GM19023 (cell line): ENCODE data around the gene RUNX1.
"Not testable (repeated sequence)": the region's sequence is repeated elsewhere in the genome, so short reads cannot be mapped to it uniquely, and the experiment has no call there.

Experiments used
- ATAC-seq: cut with Tn5 transposase; IDR thresholded peaks from one replicate; pipeline ENCODE4 v1.9.1; 2021; ENCODE audit warnings: mild to moderate bottlenecking, moderate library complexity; ENCODE audit not compliant: unreplicated experiment

RUNX1 gene

GRCh38 chr21:34951868-34952267, 97.2 kb downstream of the RUNX1 start:
- not testable (repeated sequence) for ATAC-seq

DNA sequence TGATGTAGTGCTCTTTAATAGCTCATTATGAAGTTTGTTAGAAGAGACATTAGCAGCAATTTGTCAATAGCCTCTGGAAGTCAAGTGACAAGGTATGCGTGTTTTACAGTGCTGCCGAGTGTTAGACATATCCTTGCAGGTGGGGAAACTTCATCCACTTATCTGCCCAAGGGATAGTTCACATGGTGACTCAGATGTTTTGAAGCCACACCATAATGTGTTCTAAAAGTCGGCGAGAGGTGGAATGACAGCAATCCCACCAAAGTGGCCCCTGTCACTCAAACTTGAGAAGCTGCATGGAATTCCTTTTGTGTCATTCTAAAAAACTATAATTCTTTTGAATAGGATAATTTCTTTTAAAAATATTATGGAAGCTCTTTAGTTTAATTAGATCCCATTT, 98.1 kb downstream of the RUNX1 start:
- ATAC-seq: no peak

DNA sequence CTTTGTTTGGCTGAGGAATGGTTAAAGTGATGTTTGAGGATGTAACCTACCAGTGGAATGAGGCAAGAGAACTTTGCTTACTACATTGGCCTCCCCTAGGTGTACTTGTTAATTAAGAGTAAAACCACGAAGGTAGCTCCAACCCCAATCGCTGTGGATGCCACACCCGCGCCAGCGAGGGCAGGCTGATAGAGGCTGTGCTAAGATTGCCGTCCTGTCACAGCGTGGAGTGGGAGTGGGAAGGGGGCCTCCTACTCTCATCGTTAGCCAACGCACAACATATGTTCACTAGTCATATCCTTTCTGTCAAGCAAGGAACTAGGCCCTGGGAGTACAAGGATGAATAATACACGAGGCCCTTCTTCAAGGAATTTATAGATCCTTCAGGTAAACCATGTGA, 99.6 kb downstream of the RUNX1 start:
- no peak for ATAC-seq

- no peak for ATAC-seq
Measured at GRCh38 chr21:34949030-34949429, 100.1 kb downstream of the RUNX1 start.

GRCh38 chr21:34948157-34948556, 100.9 kb downstream of the RUNX1 start:
- no peak for ATAC-seq

DNA sequence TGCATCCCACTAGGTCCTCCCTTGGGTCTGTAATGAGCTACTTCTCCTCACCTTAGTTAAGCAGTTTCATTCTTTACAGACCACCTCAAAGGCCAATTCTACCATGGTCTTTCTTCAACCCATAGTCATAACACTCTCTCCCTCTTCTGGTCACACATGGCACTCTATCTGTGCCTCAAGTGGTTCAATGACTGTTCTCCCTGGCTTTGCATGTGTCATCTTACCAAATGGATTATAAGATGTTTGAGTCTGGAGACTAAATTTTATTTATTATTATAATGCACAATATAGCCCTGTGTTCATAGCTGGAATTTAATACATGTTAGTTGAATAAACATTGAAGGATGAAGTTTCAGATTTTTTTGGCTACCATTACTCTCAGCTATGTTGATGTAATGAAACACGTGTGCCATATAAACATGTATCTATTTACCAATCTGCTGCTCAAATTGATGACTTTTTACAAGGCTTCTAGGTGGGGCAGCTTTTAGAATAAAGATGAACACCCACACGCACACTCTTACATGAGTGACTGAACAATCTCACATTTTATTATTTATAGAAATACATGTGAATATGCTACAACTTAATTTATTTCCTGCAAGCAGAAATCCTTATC, 102.1 kb downstream of the RUNX1 start:
- ATAC-seq: no peak

DNA sequence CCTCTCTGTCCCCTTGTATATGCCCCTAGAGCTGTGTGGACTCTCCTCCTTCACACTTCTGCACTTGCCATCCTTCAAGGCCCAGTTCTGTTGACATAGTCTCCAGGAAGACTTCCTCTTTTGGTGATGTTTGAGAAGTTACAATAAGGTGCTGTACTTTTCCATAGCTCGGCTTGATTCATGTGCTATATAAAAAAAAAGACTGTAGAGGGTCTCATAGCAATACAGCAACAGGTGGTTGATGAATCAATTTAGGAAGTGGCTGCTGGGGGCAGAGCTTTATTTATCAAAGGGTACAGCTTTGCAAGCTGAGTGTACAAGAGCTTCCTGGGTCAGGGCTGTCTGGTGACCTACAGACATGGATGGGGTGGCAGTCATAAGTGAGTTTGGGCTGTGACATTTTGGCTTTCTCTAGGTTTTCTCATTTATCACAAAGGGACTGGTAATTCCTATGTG, 102.7 kb downstream of the RUNX1 start:
- no peak for ATAC-seq

- no peak for ATAC-seq
Measured at GRCh38 chr21:34945288-34945687, 103.8 kb downstream of the RUNX1 start.

GRCh38 chr21:34944015-34944755, 104.9 kb downstream of the RUNX1 start:
- no peak for ATAC-seq

DNA sequence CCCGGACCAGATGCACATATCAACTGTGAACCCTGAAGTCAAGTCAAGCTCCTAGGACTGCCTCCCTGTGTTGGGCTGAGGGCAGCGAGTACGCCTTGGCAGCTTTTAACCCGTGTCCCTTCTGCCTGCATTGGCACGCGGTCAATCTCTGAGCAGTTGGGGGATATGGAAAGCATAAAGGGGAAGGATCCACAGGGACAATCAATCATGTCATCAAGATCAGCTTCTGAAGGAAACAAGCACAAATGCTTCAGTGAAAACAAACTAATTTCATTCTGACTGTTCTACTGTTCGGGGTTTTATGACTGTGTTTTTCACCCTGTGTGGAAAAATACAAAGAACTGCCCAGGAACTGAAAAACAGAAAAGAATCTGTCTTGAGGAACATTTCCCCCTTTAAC, 106.2 kb downstream of the RUNX1 start:
- ATAC-seq: no peak

DNA sequence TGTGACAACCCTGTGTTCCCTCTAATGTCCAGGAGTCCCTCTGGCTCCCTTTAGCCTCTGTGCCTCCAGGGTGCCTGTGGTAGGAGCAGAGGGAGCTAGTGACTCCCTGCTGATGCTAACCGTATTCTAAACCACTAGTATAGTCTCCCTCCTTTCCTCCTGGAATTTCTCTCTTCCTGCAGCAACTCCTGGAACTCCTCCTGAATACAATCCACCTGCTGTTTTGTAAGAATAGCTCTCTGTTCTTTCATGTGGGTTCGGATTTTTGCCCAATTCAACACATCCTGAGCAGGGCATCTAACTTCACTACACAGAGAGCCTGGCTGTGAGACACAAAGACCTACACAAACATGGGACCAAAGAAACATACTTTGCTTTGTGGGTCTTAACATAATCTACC, 107.9 kb downstream of the RUNX1 start:
- no peak for ATAC-seq

DNA sequence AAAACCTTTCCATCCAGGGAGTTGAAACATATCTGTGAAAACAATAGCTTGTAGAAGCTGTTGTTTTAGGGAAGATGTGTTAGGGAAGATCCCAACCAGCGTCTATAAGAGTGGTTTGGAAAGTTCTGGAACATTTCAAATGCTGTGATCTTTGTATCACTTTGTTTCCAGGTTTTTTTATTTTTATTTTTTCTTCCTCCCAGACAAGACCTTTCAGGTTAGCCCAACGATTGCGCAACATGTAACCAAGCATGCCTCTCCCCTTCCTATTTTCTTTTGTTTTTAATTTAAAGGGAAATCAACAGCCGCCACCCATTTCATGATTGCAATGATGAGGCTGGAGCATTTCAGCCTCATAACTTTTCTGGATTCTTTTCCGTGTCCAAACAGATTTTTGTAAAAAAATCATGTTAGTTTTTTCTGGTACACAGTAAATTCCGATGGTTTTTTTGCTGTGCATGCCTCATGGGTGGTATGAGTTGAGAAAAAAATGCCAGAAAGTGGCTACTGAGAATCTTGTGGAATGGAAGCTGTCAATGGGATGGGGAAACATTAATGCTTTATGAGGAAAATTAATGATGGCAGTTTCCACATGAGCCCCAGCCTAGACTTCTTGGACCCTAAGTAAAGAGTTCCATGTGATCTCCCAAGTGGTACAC, 109.3 kb downstream of the RUNX1 start:
- no peak for ATAC-seq

DNA sequence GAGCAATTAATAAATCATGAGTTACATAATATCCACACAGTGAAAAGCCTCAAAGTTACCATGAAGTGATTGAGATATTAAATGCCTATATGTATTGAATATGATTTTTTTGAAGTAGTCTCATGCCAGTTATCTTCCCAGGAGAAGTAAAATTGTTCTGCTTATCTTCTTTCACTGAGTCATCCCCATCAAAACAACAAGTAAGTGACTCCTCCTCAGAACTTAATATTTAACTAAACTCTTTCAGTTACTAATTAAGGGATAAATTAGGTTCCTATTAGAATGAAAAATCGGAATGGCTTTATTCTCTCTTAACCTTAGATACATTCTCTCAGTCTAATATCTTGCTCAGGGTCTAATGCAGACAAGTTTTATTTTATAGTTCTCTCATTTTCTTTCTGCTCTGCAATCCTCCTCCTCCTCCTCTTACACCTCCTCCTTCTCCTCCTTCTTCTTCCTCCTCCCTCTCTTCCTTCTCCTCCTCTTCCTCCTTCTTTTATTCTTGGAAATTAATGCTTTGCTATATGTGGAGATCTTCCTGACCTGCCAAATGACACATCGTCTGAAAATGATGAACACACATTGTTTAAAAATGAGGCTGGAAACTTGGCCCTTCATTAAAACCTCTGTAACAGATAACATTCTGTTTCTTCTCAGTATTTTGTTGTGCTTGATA, 110.9 kb downstream of the RUNX1 start:
- ATAC-seq: no peak

DNA sequence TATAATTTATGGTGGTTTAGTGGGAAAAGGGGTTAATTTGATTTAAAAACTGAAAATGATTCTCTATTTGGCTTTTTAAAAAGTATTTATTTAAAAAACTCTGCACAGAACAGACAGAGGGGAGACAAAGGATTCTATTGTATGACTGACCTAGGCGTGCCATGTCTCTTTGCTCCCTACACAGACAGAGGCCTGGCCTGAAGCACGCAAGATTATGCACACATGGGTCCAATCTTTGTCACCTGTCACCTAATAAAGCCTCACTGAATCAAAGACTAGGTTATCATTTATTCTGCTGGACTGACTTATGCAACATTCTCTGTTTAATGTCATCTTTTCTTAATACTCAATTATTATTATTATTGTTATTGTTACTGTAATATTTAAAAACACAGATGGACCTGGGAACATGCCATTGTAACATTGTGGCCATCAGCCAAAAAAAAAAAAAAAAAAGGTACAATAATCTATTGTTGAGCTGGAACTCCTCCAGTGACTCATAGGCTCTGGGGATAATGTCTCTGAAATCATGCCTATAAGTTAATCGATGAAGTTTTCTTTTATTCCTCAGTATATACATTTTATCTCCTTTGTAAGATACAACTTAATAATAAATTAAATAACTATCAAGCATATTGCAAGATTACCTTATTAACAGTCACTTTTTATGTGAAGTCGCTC, 112.1 kb downstream of the RUNX1 start:
- no peak for ATAC-seq

DNA sequence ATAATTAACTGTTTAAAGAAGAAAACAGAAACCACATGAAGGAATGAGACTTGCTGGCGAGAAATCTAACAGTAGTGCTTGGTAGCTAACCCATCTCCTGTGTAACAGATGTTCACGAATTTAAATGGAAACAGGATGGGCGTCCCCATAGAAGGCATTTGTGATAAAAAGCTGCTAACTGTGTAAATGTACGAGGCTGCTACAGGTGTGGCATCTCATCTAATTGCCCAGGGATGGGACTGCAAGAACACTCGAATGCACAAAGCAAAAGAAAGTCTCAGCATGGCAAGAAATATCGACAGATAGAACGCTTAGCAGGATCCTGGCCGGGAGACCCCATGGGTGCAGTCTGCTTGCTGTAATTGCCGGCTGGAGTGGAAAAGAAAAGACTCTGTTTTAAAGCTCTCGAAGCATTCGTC, 112.7 kb downstream of the RUNX1 start:
- ATAC-seq: no peak

DNA sequence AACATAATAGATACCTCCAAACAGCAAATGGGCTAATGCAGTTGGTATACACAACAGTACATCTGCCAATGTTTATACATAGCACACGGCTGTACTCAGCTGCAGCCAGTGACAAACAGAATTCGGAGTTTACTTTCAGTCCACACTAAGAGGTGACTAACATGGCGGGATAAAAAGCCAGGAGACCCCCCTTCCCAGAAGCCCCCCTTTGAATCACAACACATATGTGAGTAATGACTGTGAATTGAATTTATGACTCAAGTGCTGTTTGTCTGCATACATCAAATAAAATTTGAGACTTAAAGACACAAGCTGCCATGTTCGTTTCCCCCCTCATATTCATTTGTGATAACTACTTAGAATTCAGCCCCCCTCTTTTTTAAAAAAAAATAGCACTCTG, 113.2 kb downstream of the RUNX1 start:
- no peak for ATAC-seq

DNA sequence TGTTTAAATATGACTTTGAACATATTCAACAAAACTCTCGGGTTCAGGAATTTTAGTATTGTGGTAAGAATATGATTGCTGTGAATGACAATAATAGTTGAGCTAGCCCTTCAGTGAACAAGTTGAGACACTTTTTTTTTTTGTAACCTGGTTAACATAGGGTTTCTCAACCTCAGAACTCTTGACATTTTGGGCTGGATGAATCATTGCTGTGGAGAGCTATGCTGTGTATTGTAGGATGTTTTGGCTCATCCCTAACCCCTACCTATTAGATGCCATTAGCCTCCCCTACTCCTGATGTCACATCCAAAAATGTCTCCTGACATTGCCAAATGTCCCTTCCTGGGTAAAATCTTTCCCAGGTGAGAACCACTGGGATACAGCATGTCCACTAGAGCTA, 113.7 kb downstream of the RUNX1 start:
- ATAC-seq: no peak

DNA sequence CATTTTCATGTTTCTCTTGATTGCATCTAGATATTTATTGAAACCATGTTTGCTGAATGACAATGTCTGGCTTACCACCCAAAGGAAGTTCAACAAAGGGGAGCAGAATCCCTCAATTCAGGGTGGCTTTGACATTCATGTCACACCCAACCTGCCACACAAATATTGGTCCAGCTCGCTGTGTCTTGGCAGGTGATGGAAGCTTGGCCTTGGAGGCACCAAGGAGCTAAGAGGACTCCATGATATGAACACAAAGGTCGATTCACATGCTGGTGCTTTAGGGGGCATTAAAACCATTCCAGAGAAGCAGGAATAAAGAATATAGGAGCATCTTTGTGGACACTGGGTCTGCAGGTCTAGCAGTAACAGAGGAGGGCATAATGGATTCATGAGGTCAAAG, 114.8 kb downstream of the RUNX1 start:
- no peak for ATAC-seq

DNA sequence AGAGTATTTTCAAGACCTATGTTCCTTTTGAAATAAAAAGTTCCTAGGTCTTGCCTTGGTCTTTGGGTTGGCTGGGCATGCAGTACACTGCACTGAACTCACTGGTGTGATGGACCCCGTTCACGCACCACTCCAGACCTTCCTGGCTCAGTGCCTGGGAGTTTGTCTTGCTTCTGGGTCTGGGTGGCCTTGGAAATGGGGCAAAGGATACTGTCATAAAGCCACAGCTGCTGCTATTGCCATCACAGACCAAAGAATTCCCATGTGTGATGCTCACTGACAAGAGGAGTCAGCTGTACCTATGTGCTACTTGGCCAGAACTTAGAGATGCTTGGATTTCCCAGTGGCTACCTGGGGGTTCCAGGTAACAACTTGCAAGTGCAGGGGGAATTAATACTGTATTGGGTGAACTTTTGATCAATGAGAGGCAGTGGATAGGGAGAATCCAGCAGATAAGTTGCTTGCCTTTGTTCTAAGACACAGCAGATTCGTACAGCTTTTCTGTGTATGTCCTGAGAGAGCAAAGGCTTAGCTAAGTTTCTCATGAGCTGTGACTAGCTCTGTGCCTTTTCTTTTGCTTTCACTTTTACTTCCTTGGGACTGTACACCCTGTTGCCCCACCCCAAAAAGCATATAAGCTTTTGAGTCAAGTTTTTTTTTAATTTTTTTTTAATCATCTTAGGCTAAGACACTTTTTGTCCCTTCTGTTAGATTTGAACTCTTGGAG, 115.3 kb downstream of the RUNX1 start:
- ATAC-seq: no peak

DNA sequence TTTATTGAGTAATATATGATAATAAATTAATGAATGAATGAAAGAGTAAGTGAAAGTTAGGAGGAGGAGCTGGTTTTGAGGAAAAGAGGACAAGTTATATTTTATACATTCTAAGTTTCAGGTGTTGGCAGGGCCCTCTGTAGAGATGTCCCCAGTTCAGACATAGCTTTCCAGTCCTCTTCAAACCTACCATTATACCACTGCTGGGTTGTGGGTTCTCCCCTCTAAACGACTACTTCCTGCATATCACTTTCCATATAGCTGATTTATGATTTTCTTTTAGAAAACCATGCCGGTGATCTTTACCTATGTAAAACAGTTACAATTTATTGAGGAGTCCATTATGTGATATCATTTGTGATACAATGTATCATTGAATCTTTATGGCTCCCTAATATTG, 116.9 kb downstream of the RUNX1 start:
- ATAC-seq: no peak
